Chondrocyte (in vitro differentiated cells): ENCODE results near the gene MOB2. TPM values are rescaled to one million over a fixed set of nuclear protein-coding genes. Genes with fewer than 3 reads are reported as not detected.
A peak's percentile ranks its signal among the peaks of the same experiment; 100 is the strongest.

ENCODE experiments used
- DNase-seq: peaks from one replicate; pipeline ENCODE4 v3.0.0; 2021; ENCODE audit warnings: mixed read lengths, low spot score
- H3K27ac Mint-ChIP-seq: one replicate; pipeline ENCODE4 v1.8.0; 2021; ENCODE audit warnings: mild to moderate bottlenecking, moderate library complexity, mixed read lengths; ENCODE audit not compliant: unreplicated experiment
- H3K27me3 Mint-ChIP-seq: 2 replicates; pipeline ENCODE4 v1.8.0; 2021; ENCODE audit warnings: low read depth, mixed read lengths
- H3K36me3 Mint-ChIP-seq: 2 replicates; pipeline ENCODE4 v1.8.0; 2021; ENCODE audit warnings: low read depth, mixed read lengths
- H3K4me1 Mint-ChIP-seq: 2 replicates; pipeline ENCODE4 v1.8.0; 2021; ENCODE audit warnings: low read depth, mild to moderate bottlenecking, mixed read lengths
- H3K4me3 Mint-ChIP-seq: one replicate; pipeline ENCODE4 v1.8.0; 2021; ENCODE audit warnings: mild to moderate bottlenecking, moderate library complexity, mixed read lengths; ENCODE audit not compliant: unreplicated experiment
- H3K9me3 Mint-ChIP-seq: 2 replicates; pipeline ENCODE4 v1.8.0; 2021; ENCODE audit warnings: low read depth, mixed read lengths
- CTCF ChIP-seq: fragments of 200-600 bp; sonication (generic); IDR thresholded peaks from 2 replicates; pipeline ENCODE4 v1.5.0; 2021; ENCODE audit warnings: antibody characterized with exemption, mild to moderate bottlenecking, moderate library complexity
- total RNA-seq: library from RNA; stranded (reverse); gene quantifications from 3 replicates; pipeline ENCODE4 v1.2.1, GENCODE V29; 2021

The MOB2 gene
- total RNA-seq, 1 donor from 2014 or later = 28.0 TPM

GRCh38 chr11:1445741-1446445 is 40.7 kb downstream of the MOB2 start:
- no peak for TF ChIP-seq CTCF
- Mint-ChIP-seq H3K27me3 (no peaks in the 10 kb centered on the region), H3K9me3 (no peaks in the 10 kb centered on the region), H3K4me3 (no peak overlapping the region), H3K4me1 (no peaks in the 10 kb centered on the region), H3K27ac (peak overlapping the region; percentile 54), H3K36me3 (no peaks in the 10 kb centered on the region)
- no peak for DNase-seq

DNA sequence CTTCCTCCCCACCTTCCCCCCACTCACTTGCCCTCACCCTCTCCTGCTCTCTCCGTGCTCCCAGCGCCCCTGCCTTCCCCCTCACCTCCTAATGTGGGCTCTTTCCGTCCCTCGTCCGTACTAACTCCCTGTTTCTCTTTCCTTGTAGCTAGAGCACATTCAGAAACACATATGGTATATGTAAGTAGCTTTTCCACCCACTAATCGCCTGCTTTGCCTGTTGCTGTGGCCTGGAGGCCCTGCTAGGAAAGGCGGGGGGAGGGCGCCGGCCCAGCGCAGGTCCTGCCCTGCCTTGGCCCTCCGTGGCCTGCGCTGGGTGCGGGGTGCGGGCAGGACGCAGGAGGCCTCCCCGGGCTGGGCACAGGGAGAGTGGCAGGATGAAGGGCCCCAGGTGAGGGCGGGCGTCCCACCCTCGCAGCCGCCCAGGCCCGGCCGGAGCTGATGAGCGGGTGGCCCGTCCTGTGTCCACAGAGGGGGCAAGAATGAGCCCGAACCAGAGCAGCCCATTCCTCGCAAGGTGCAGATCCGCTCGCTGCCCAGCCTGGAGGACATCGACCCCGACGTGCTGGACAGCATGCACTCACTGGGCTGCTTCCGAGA is 41.7 kb downstream of the MOB2 start:
- DNase-seq = no peak
- Mint-ChIP-seq H3K27me3 (no peaks in the 10 kb centered on the region), H3K36me3 (no peaks in the 10 kb centered on the region), H3K27ac (no peak overlapping the region), H3K4me3 (no peak overlapping the region), H3K9me3 (no peaks in the 10 kb centered on the region), H3K4me1 (no peaks in the 10 kb centered on the region)
- TF ChIP-seq CTCF = no peak

GRCh38 chr11:1444321-1444720 is 42.3 kb downstream of the MOB2 start:
- Mint-ChIP-seq H3K4me3 (no peak overlapping the region), H3K4me1 (no peaks in the 10 kb centered on the region)
- TF ChIP-seq CTCF = no peak

DNA sequence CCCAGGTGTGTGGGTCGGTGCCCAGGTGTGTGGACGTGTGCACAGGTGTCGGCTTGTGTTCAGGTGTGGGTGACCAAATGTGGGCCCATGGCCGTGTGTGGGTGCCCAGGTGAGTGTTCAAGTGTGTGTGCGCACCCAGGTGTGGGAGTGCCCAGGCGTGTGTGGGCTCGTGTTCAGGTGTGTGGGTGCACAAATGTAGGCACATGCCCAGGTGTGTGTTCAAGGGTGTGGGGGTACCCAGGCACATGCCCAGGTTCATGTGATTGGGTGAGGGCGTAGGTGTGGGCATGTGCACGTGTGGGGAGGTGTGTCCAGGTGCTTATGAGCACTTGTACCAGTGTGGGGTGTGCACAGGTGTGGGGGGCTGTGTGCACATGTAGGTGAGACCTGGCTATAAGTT is 42.8 kb downstream of the MOB2 start:
- H3K27ac Mint-ChIP-seq = no peak overlapping the region
- no peaks in the 10 kb centered on the region for H3K4me1 Mint-ChIP-seq
- no peak overlapping the region for H3K4me3 Mint-ChIP-seq
- no peaks in the 10 kb centered on the region for H3K9me3 Mint-ChIP-seq
- no peak for DNase-seq
- no peak for TF ChIP-seq CTCF
- no peaks in the 10 kb centered on the region for H3K27me3 Mint-ChIP-seq
- H3K36me3 Mint-ChIP-seq = no peaks in the 10 kb centered on the region

More at GRCh38 chr11:1444321-1444720, 42.3 kb downstream of the MOB2 start:
- no peak for DNase-seq
- no peaks in the 10 kb centered on the region for H3K27me3 Mint-ChIP-seq
- no peaks in the 10 kb centered on the region for H3K9me3 Mint-ChIP-seq
- no peaks in the 10 kb centered on the region for H3K36me3 Mint-ChIP-seq
- no peak overlapping the region for H3K27ac Mint-ChIP-seq

DNA sequence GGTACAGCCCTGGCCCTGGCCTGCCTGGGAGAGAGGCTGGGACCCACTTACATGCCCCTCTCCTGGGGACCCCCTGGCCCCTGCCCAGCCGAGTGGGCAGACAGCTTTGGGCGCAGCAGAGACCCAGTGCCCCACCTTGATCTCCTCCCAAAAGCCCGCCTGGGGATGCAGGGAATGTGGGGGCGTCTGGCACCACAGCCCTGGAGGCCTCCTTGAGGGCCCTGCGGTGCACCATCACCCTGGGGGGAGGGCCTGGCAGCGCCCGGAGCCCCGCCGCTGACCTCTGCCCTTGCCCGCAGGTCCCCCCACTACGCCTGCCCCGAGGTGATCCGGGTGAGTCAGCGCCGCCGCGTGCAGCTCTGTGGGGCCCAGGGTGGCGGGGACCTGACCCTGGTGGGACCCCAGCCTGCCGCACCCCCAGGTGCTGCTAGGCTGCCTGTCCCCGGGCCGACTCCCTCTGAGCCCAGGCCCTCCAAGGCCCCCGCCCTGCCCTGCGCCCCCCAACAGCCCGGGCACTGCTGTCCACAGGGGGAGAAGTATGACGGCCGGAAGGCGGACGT is 43.7 kb downstream of the MOB2 start:
- Mint-ChIP-seq H3K27ac (no peak overlapping the region), H3K27me3 (no peaks in the 10 kb centered on the region), H3K4me1 (no peaks in the 10 kb centered on the region), H3K4me3 (no peak overlapping the region), H3K9me3 (no peaks in the 10 kb centered on the region), H3K36me3 (no peaks in the 10 kb centered on the region)
- DNase-seq = no peak
- no peak for TF ChIP-seq CTCF
